ENCODE measurements around the gene GZF1.

GZF1 gene

DNA sequence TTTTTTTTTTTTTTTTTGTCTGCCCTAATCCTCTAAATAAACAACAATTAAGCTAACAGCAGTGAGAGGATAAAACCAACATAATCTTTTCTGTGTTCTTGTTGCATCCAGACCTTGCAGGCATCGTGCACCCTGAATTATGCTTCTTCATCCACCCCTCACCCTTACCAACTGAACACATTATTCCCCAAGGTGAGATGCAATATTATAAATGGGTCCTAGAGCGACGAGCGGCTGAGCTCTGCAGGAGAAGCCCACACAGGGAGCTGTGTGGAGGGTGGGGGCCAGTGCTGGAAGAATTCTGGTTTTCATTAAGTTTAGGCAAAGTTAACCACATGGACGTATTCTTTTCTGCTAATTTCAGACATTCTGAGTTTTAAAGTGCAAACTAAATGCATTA lies 43.6 kb upstream of the GZF1 start:
- DNase-seq (ENCODE audit: low read depth), result no peak
- TF ChIP-seq, protein P1, sequence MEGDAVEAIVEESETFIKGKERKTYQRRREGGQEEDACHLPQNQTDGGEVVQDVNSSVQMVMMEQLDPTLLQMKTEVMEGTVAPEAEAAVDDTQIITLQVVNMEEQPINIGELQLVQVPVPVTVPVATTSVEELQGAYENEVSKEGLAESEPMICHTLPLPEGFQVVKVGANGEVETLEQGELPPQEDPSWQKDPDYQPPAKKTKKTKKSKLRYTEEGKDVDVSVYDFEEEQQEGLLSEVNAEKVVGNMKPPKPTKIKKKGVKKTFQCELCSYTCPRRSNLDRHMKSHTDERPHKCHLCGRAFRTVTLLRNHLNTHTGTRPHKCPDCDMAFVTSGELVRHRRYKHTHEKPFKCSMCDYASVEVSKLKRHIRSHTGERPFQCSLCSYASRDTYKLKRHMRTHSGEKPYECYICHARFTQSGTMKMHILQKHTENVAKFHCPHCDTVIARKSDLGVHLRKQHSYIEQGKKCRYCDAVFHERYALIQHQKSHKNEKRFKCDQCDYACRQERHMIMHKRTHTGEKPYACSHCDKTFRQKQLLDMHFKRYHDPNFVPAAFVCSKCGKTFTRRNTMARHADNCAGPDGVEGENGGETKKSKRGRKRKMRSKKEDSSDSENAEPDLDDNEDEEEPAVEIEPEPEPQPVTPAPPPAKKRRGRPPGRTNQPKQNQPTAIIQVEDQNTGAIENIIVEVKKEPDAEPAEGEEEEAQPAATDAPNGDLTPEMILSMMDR (IDR thresholded peaks at IDR 0.05; ENCODE audit: insufficient read depth, low read depth, low read length, missing control alignments), result no peak
- no peak overlapping the region for H3K4me3 ChIP-seq (ENCODE audit: low read length)

DNA sequence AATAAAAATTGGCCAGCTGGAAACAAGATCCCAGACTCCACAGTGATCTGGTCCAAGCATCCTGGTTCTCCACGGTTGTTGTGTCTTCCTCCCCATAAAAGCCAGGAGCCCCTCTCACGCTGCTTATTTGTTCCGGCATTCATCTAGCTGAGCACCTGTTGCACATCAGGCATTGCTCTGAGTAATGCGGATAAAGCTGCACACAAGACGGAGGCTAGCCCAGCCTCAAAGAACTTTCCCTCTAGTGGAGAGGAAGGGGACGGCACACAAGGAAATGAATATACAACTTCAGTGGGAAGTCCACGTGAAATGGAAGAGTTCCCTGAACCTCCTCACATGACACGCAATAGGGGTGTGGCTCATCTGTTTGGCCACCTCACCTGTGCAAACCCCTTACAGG lies 41.7 kb upstream of the GZF1 start:
- H3K4me3 ChIP-seq (ENCODE audit: low read length), result no peak overlapping the region
- DNase-seq (ENCODE audit: low read depth), result peak; percentile 26
- TF ChIP-seq, protein P1 (IDR thresholded peaks at IDR 0.05; ENCODE audit: insufficient read depth, low read depth, low read length, missing control alignments), result peak; percentile 45

DNA sequence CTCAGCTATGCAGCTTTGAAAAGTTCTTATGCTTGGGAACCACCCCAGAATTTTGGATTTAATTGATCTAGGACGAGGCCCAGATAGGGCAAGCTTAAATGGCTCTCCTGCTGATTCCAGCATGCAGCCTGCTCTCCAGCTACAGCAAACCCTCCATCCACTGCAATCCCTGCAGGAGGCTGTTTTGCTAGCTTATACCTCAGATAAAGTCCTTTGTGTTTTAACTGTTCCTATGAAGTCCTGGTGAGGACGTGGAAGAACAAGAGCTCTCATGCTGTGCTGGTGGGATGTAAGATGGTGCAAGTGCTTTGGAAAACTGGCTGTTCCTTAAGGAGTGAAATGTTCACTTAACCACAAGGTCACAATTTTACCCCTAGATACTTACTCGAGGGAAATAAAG lies 36.9 kb upstream of the GZF1 start:
- H3K4me3 ChIP-seq (ENCODE audit: low read length), result no peak overlapping the region
- no peak for DNase-seq (ENCODE audit: low read depth)
- TF ChIP-seq, protein P1 (IDR thresholded peaks at IDR 0.05; ENCODE audit: insufficient read depth, low read depth, low read length, missing control alignments), result no peak

DNA sequence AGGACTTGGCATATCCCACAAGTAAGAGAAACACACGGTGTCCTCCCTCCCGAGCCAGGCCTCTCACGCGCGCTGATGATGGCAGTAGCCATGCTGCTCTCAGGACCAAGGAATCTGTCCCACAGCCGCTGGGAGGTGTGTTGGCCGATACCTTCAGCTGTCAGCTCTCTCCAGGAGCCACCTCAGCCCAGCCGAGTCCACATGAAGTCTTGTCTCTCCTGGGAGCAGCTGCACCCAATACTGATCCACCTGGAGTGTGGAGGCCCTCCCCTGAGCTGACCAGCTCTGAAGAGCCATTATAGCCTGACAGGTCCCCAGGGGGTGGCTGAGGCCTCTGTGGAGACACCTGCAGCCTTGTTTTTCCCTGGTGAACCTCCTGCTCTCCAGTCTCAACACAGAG lies 35.2 kb upstream of the GZF1 start:
- TF ChIP-seq, protein P1 (IDR thresholded peaks at IDR 0.05; ENCODE audit: insufficient read depth, low read depth, low read length, missing control alignments), result no peak
- DNase-seq (ENCODE audit: low read depth), result no peak
- H3K4me3 ChIP-seq (ENCODE audit: low read length), result no peak overlapping the region

DNA sequence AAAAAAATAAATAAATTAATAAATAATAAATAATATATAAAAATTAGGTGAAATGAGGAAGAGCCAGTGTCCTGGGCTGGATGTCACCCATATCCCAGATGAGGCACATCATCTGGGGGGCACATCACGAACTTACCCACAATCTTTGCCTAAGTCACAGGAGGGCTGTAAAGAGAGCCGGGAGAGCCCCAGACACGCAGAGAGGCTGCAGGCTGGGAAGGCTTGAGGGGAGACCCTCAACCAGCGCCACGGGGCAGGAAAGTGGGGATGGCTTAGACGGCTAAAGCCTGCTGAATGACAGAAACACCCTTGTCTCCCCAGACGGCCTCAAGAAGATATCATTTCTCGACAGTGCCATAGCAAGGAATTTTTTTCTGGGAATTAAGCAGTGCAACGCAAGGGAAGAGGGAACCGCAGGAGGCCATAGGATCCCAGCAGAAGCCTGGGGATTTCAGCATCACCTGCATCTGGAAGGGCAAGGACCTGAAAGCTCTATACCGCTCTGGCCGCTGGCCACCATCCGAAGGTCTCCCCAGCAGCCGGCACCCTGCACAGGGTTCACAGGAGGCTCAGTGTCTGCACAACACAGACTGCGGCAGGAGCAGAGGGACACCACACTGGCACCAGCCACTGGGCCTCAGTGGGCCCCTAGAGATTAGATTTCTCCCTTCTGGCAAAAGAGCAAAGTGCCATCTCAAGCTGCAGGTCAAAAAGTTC lies 34.2 kb upstream of the GZF1 start:
- H3K4me3 ChIP-seq (ENCODE audit: low read length), result no peak overlapping the region
- DNase-seq (ENCODE audit: low read depth), result no peak
- TF ChIP-seq, protein P1 (IDR thresholded peaks at IDR 0.05; ENCODE audit: insufficient read depth, low read depth, low read length, missing control alignments), result no peak

DNA sequence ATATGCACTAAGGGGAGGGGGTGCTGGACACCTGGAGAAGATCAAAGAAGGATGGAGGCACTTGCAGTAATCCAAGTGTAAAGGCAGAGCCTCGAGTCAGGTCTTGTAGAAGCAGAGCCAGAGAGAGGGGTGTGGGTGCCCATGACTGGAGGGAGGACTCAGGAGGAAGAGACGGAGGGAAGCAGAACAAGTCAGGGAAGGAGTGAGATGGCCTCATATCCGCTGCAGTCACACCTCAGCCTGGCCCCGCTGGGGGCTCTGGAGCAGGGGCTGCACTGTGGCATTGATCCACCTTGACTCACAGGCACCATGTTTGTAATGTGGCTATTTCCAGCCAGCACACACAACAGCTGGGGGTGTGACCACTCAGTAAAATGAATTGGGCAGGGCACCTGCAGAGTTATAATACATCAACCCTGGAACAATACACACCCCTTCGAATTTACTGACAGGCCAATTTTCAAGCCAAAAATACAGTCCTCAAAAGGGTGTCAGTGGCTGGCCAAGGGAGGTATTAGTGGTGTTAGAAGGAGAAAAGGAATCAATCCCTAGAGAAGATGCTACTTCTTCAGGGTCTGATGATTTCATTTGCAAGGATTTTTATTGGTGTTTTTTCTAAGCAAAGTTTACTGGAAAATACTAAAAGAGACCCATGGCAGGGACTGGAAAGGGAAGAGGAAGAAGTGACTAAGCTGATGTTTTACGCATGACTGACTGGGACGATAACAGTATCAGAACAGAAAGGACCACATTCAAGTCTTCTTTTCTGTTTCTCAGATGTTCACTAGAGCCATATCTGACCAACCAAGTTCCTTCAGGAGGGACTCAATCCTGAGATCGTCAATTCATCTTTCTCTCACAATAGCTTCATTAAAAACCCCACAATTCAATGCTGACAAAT lies 30.3 kb upstream of the GZF1 start:
- no peak overlapping the region for H3K4me3 ChIP-seq (ENCODE audit: low read length)
- TF ChIP-seq, protein P1 (IDR thresholded peaks at IDR 0.05; ENCODE audit: insufficient read depth, low read depth, low read length, missing control alignments), result no peak
- DNase-seq (ENCODE audit: low read depth), result peak; percentile 7

Measured in epithelial cell of esophagus (primary cell).